Measurements from ENCODE around the gene ZNF438.
"Not testable (repeated sequence)": the region's sequence is repeated elsewhere in the genome, so short reads cannot be mapped to it uniquely, and the experiment has no call there.

Gene ZNF438

GRCh38 chr10:31031558-31032257 lies at the start of gene ZNF438:
Gene ZNF438, minus strand, starts transcription at chr10:31031865. Its CDS starts 154,831 bp downstream, at chr10:30877034.
- no peak for FAIRE-seq

GRCh38 chr10:31076610-31076988 lies 44.9 kb upstream of the ZNF438 start:
- no peak for FAIRE-seq

GRCh38 chr10:31075881-31076609 lies 44.4 kb upstream of the ZNF438 start:
- FAIRE-seq = no peak

- FAIRE-seq = no peak
Measured at GRCh38 chr10:31075434-31075833, 43.8 kb upstream of the ZNF438 start.

- no peak for FAIRE-seq
Measured at GRCh38 chr10:31074722-31075086, 43.0 kb upstream of the ZNF438 start.

- no peak for FAIRE-seq
Measured at GRCh38 chr10:31073996-31074721, 42.5 kb upstream of the ZNF438 start.

GRCh38 chr10:31073211-31073610 lies 41.5 kb upstream of the ZNF438 start:
- FAIRE-seq = no peak

- no peak for FAIRE-seq
Measured at GRCh38 chr10:31072451-31072850, 40.8 kb upstream of the ZNF438 start.

GRCh38 chr10:31071232-31072005 lies 39.8 kb upstream of the ZNF438 start:
- no peak for FAIRE-seq

GRCh38 chr10:31070691-31071090 lies 39.0 kb upstream of the ZNF438 start:
- no peak for FAIRE-seq

- no peak for FAIRE-seq
Measured at GRCh38 chr10:31070025-31070424, 38.4 kb upstream of the ZNF438 start.

GRCh38 chr10:31069411-31069810 lies 37.7 kb upstream of the ZNF438 start:
- FAIRE-seq = no peak

GRCh38 chr10:31064348-31064747 lies 32.7 kb upstream of the ZNF438 start:
- FAIRE-seq = no peak

- FAIRE-seq = no peak
Measured at GRCh38 chr10:31063841-31064240, 32.2 kb upstream of the ZNF438 start.

GRCh38 chr10:31062856-31063255 lies 31.2 kb upstream of the ZNF438 start:
- FAIRE-seq = no peak

GRCh38 chr10:31061941-31062340 lies 30.3 kb upstream of the ZNF438 start:
- no peak for FAIRE-seq

- FAIRE-seq = no peak
Measured at GRCh38 chr10:31058795-31059703, 27.4 kb upstream of the ZNF438 start.

GRCh38 chr10:31056678-31057077 lies 25.0 kb upstream of the ZNF438 start:
- FAIRE-seq = not testable (repeated sequence)

GRCh38 chr10:31055573-31056251 lies 24.0 kb upstream of the ZNF438 start:
- FAIRE-seq = no peak

GRCh38 chr10:31051703-31052102 lies 20.0 kb upstream of the ZNF438 start:
- no peak for FAIRE-seq

- FAIRE-seq = no peak
Measured at GRCh38 chr10:31042670-31043069, 11.0 kb upstream of the ZNF438 start.
